Ovary (tissue), 9 donors: ENCODE measurements around the gene ADAMTS8. TPM values are rescaled to one million over a fixed set of nuclear protein-coding genes. Genes with fewer than 3 reads are reported as not detected.

ENCODE experiments used
- DNase-seq, 5 donors: peaks; one replicate each; pipeline ENCODE4 v3.0.0-alpha.2; 2019 to 2020
- H3K27ac ChIP-seq, 2 donors: fragments of 200-600 bp; one replicate each; pipeline versions ENCODE4 v1.5.1 to v1.8.0; 2019 to 2022
- H3K27me3 ChIP-seq: fragments of 200-600 bp; one replicate; pipeline ENCODE4 v1.8.0; 2022
- H3K36me3 ChIP-seq: fragments of 200-600 bp; sonication (generic); one replicate; pipeline ENCODE4 v1.5.1; 2019
- H3K4me1 ChIP-seq: one replicate; pipeline ENCODE4 v1.8.1; 2013; ENCODE audit warnings: mild to moderate bottlenecking, moderate library complexity; ENCODE audit not compliant: insufficient read depth
- H3K4me3 ChIP-seq: fragments of 200-600 bp; sonication (generic); one replicate; pipeline ENCODE4 v1.5.1; 2017
- H3K9me3 ChIP-seq, 2 donors: fragments of 200-600 bp in 1 of 2; sonication (generic) in 1 of 2; one replicate each; pipeline versions ENCODE4 v1.5.1 to v1.8.1; 2013 to 2019; ENCODE audit warnings: mild to moderate bottlenecking in 1 of 2, moderate library complexity in 1 of 2
- EP300 ChIP-seq: sonication (generic); formaldehyde crosslinking; IDR thresholded peaks from one replicate; pipeline ENCODE4 v1.6.1; 2017; ENCODE audit warnings: antibody characterized with exemption
- POLR2A ChIP-seq: fragments of 450-650 bp; IDR thresholded peaks from one replicate; pipeline ENCODE4 v1.6.1; 2017; ENCODE audit warnings: antibody characterized with exemption, mild to moderate bottlenecking, moderate library complexity
- WGBS, 3 donors: extraction: QIAGEN DNeasy Blood & Tissue Kit in 1 of 3; methylation state at CpG; one replicate each; pipeline versions ENCODE4 v1.1.5 to v1.1.7; 2013 to 2017; 5-methylcytosine and 5-hydroxymethylcytosine counted together
- intact Hi-C, 4 donors: fragments of 100-400 bp; cut with DNase I; formaldehyde crosslinking; loops; one replicate each; pipeline versions ENCODE4 v1.11.0 to v1.15.1; 2022 to 2023
- polyA plus RNA-seq, 2 donors: library from polyadenylated mRNA; stranded (reverse); fragments of 200-250 nt in 1 of 2; fragments of 350-450 nt in 1 of 2; fragmentation: Illumina TruSeq in 1 of 2; extraction: RNeasy Lipid Tissue Mini Kit (QIAGEN cat#74804) in 1 of 2; gene quantifications; one replicate each; pipeline ENCODE4 v1.2.3, GENCODE V29; 2013 to 2014
- total RNA-seq, 7 donors: library from RNA; depleted of rRNA in 2 of 7; stranded (reverse); fragments of >200 nt in 2 of 7; fragmentation: NEBNext Ultra II Directional in 3 of 7; extraction: Animal tissue kit (Norgen Biotek cat#: 25700) in 3 of 7; gene quantifications; one replicate each; pipeline versions ENCODE4 v1.1.0 to v1.2.4, GENCODE V29; 2016 to 2023
- TF ChIP-seq, protein P1 (sequence below), 3 donors: fragments of 450-650 bp in 2 of 3; fragments of 200-600 bp in 1 of 3; IDR thresholded peaks; one replicate each; pipeline versions ENCODE4 v1.5.1 to v1.8.0; 2016 to 2022; ENCODE audit warnings: antibody characterized with exemption in 3 of 3, mild to moderate bottlenecking in 1 of 3
- donor health status: DM: no; HTN: no; CAD: no; lungs with moderate emphysema.
- donor health status: DM: no; HTN: no; CAD: no.
- donor health status: Bipolar disorder and iron deficiency.
- donor health status: DM: yes; HTN: yes; CAD: no.
- donor health status: DM: no; HTN: no; CAD: no.
- donor health status: DM: yes; HTN: yes; CAD: no.

The ADAMTS8 gene
- total and polyA plus RNA-seq, 9 donors, result 0.24 to 2.1 (median 1.1) TPM

DNA sequence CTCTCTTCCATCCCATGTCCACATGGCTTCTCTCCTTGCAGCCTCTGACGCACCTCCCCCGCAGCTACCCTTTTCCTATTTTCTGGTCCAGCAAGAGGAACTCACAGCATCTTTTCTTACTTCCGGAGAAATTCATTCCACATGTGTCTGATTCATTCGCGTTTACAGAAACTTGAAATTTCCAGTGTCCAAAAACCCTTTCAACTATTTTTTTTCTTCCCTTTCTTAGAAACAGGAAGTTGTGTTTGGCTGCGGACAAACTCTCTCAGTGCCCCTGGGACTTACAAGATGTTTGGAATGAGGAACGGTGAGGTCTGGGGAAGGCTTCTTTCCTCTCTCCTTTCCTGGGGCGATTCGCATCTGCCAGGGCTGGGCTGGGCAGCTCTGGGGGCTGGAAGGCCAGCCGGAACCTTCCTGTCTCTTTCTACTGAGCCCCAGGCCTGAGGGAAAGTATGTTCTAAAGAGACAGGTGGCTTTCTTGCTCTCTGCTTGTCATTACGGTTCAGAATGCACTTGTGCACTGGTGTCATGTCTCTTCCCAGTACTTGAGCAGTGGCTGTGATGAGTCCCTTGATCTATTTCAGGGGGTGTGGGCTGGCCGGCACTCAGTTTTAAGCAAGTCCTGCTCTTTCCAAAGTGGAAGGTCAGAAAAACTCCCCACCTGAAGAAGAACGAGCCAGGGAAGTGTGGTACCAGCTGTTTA, 27.5 kb downstream of the ADAMTS8 start:
- Histone ChIP-seq H3K4me1 (peaks cover 9% of the 10 kb centered on the region), H3K4me3 (no peak overlapping the region), H3K27ac (no peak overlapping the region), H3K36me3 (no peaks in the 10 kb centered on the region), H3K27me3 (no peaks in the 10 kb centered on the region), H3K9me3 (no peaks in the 10 kb centered on the region)
- intact Hi-C loops, result no loop called here
- TF ChIP-seq, protein P1, sequence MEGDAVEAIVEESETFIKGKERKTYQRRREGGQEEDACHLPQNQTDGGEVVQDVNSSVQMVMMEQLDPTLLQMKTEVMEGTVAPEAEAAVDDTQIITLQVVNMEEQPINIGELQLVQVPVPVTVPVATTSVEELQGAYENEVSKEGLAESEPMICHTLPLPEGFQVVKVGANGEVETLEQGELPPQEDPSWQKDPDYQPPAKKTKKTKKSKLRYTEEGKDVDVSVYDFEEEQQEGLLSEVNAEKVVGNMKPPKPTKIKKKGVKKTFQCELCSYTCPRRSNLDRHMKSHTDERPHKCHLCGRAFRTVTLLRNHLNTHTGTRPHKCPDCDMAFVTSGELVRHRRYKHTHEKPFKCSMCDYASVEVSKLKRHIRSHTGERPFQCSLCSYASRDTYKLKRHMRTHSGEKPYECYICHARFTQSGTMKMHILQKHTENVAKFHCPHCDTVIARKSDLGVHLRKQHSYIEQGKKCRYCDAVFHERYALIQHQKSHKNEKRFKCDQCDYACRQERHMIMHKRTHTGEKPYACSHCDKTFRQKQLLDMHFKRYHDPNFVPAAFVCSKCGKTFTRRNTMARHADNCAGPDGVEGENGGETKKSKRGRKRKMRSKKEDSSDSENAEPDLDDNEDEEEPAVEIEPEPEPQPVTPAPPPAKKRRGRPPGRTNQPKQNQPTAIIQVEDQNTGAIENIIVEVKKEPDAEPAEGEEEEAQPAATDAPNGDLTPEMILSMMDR (IDR thresholded peaks at IDR 0.05), result no peak
- TF ChIP-seq EP300, result no peak
- no peak for TF ChIP-seq POLR2A
- DNase-seq, result no peak
- WGBS, 3 donors, result 17 to 25% (median 18%) methylated on average over 13 of the region's 13 CpGs

DNA sequence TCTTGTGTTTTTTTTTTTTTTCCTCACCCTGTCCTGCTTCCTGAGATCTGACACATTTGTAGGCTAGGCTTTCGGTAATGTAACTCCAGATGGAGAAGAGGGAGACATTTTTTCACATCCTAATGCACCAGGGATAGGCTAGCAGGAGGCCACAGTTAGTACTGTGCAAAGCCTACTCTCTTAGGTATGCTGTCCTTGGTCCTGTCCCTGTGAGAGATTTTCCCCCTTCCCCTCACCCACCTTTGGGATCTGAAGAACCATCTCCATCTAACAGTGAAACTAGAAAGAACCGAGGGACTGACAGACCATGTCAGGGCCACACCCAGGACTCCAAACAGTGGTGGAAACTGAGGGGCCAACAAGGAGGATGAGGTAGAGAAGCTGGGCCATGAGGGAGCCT, 29.2 kb downstream of the ADAMTS8 start:
- 90 to 92% (median 90%) methylated on average over 2 of the region's 2 CpGs for WGBS, 3 donors
- no peak overlapping the region for H3K4me3 ChIP-seq
- DNase-seq, result no peak

DNA sequence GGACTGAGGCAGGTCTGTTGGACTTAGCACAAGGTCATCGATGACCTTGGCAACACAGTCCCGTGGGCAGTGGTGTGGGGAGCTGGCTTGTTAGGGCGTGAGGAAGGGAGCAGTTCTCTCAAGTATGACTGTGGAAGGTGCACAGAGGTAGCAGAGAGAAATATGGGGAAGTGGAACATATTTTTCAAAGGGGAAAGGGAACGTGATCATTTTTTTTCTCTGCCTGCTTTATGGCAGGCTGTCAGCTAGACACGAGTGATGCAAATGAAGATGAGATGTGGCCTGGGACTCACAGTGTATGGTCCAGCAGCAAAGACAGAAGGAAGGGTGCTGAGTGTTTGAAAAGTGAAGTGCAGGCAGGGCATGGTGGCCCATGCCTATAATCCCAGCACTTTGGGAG, 30.6 kb downstream of the ADAMTS8 start:
- 82 to 91% (median 87%) methylated on average over 5 of the region's 5 CpGs for WGBS, 3 donors
- Histone ChIP-seq H3K9me3 (no peaks in the 10 kb centered on the region), H3K27me3 (no peaks in the 10 kb centered on the region), H3K4me3 (no peak overlapping the region), H3K27ac (no peak overlapping the region), H3K4me1 (peaks cover 4% of the 10 kb centered on the region), H3K36me3 (no peaks in the 10 kb centered on the region)
- TF ChIP-seq POLR2A (no peak), EP300 (no peak)
- TF ChIP-seq, protein P1 (IDR thresholded peaks at IDR 0.05), result no peak
- intact Hi-C loops, result no loop called here
- DNase-seq, result no peak

More for the DNA sequence above, 29.2 kb downstream of the ADAMTS8 start:
- Histone ChIP-seq H3K9me3 (no peaks in the 10 kb centered on the region), H3K36me3 (no peaks in the 10 kb centered on the region), H3K27me3 (no peaks in the 10 kb centered on the region), H3K4me1 (peaks cover 9% of the 10 kb centered on the region), H3K27ac (no peak overlapping the region)
- intact Hi-C loops, result no loop called here
- TF ChIP-seq, protein P1 (IDR thresholded peaks at IDR 0.05), result no peak
- TF ChIP-seq EP300, result no peak
- no peak for TF ChIP-seq POLR2A

DNA sequence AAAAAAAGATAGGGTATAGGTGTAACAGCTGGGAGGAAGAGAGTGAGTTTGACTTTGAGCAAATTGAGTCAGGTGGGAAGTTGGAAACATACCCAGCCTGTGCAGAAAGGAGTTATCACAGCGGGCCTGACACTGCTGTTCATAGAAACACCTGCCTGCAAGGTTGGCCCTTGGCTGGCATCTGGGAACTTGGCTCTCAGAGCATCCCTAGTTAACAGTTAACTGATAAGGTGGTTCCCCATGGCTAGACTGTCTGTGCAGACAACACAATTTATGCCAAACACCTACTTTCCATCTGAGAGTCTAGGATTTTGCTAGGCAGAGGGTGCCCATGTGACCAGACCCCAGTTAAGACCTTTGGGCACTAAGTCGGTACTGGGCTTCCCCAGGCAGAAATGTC, 31.4 kb downstream of the ADAMTS8 start:
- DNase-seq, result no peak
- Histone ChIP-seq H3K9me3 (no peaks in the 10 kb centered on the region), H3K27me3 (no peaks in the 10 kb centered on the region), H3K27ac (no peak overlapping the region), H3K4me3 (no peak overlapping the region), H3K4me1 (peaks cover 4% of the 10 kb centered on the region), H3K36me3 (no peaks in the 10 kb centered on the region)
- intact Hi-C loops, result no loop called here
- WGBS, 3 donors, result 90 to 99% (median 94%) methylated on average over 2 of the region's 2 CpGs
- TF ChIP-seq POLR2A (no peak), EP300 (no peak)
- TF ChIP-seq, protein P1 (IDR thresholded peaks at IDR 0.05), result no peak
